Measurements from ENCODE around the gene TUBB2A. TPM values are rescaled to one million over a fixed set of nuclear protein-coding genes. Genes with fewer than 3 reads are reported as not detected.

The TUBB2A gene
- 14.9 and 76.6 TPM in 2 replicates for total RNA-seq

DNA sequence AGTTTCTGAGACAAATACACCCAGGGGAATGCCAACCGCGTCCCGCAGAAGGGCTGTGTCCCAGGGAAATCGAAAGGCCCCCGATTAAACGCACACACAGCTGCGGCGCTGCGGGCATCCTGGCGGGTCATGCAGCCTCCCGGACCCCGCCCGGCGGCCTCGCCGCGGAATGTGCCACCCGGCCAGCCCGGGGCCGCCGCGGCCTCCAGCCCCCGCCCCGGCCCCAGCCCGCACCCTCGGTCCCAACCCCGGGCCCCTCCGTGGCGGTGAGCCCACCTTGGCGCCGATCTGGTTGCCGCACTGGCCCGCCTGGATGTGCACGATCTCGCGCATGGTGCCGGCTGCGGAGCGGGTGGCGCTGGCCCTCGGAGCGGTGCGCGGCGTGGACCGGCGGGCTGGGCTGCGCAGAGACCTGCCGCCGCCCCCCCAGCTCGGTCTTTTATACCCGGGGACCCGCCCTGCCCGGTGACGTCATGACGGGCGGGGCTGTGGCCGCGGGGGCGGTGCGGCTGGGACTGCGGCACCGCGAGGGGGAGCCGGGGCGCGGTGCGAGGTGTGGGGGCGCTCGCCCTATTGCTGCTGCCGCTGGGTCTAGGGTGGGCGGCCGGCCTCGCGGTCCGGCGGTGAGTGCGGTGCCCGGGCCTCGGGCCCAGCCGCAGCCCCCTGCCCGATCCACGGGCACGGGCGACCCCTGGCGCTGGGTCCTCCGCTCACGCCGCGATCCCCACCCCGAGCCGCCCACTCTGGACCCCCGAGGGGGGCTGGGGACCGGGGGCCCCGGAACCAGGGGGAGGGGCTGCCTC lies at the start of gene TUBB2A:
Gene TUBB2A (minus strand): TSS at position 414 of the 803 bp plus-strand sequence. CDS start 81 bp downstream, at position 333.

GRCh38 chr6:3118353-3119039 lies 38.8 kb downstream of the TUBB2A start, which contains the start of gene BPHL:
Gene BPHL (plus strand): TSS chr6:3118711. CDS start chr6:3118741, 30 bp downstream.

Other genes starting within 250 kb of the TUBB2A start
- 50.5 and 64.8 TPM in 2 replicates for gene SERPINB6, start 186.0 kb downstream of the TUBB2A start, total RNA-seq
- 17.5 and 22.7 TPM in 2 replicates for gene NQO2, start 157.7 kb downstream of the TUBB2A start, total RNA-seq
- gene RIPK1, start 89.0 kb downstream of the TUBB2A start, total RNA-seq, result 11.7 and 18.1 TPM in 2 replicates
- 15.3 and 27.7 TPM in 2 replicates for gene BPHL, start 38.8 kb downstream of the TUBB2A start, total RNA-seq
- 10.8 TPM in 1 of 2 replicates, not detected in the other for gene TUBB2B, start 70.1 kb upstream of the TUBB2A start, total RNA-seq
- gene PSMG4, start 101.4 kb upstream of the TUBB2A start, total RNA-seq, result 25.6 and 33.3 TPM in 2 replicates